Ramos (cell line): ENCODE data around the gene NEIL1.

Source experiments
- in situ Hi-C: fragments of 300-500 bp; cut with MboI; formaldehyde crosslinking; loops from one replicate; pipeline ENCODE4 v1.14.3; 2022; ENCODE audit warnings: low sequenced_read_pairs; ENCODE audit not compliant: unreplicated experiment

Gene NEIL1

GRCh38 chr15:75332093-75332492 is 14.7 kb upstream of the NEIL1 start:
- in situ Hi-C loops = loop anchor here (25.0 kb wide), 1 partner anchor 545 kb away; the partner anchor contains the start of gene CSK

DNA sequence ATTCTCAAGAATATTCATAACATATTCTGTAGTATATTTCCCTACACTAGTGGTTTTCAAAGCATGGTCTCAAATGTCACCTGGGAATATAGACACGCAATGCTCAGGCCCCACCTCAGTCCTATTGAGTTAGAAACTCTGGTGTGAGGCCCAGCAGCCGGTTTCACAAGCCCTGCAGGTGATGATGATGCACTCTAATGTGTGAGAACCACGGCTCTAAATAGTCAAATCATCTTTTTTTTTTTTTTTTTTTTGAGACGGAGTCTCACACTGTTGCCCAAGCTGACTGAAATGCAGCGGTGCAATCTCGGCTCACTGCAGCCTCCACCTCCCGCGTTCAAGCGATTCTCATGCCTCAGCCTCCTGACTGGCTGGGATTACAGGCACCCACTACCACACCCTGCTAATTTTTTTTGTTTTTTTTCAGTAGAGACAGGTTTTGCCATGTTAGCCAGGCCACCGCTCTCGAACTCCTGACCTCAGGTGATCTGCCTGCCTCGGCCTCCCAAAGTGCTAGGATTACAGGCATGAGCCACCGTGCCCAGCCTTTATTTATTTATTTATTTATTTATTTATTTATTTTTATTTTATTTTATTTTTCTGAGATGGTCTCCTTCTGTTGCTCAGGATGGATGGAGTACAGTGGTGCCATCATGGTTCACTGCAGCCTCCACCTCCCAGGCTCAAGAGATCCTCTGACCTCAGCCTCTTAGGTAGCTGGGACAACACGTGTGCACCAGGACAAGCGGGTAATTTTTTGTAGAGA is 13.0 kb upstream of the NEIL1 start:
- in situ Hi-C loops = loop anchor here (25.0 kb wide), 1 partner anchor 547 kb away; the partner anchor contains the start of gene CSK

- in situ Hi-C loops = loop anchor here (25.0 kb wide), 1 partner anchor 548 kb away; the partner anchor contains the start of gene CSK
Observed at GRCh38 chr15:75335313-75335704, 11.5 kb upstream of the NEIL1 start.

GRCh38 chr15:75335705-75336355 is 11.0 kb upstream of the NEIL1 start, which contains the start of gene COMMD4:
TSS of gene COMMD4 (plus strand) at chr15:75336063. CDS start at chr15:75336090, 27 bp downstream.
- in situ Hi-C loops = loop anchor here (25.0 kb wide), 1 partner anchor 549 kb away; the partner anchor contains the start of gene CSK

- in situ Hi-C loops = loop anchor here (25.0 kb wide), 1 partner anchor 551 kb away; the partner anchor contains the start of gene CSK
Observed at GRCh38 chr15:75338661-75339240, 8.1 kb upstream of the NEIL1 start.

DNA sequence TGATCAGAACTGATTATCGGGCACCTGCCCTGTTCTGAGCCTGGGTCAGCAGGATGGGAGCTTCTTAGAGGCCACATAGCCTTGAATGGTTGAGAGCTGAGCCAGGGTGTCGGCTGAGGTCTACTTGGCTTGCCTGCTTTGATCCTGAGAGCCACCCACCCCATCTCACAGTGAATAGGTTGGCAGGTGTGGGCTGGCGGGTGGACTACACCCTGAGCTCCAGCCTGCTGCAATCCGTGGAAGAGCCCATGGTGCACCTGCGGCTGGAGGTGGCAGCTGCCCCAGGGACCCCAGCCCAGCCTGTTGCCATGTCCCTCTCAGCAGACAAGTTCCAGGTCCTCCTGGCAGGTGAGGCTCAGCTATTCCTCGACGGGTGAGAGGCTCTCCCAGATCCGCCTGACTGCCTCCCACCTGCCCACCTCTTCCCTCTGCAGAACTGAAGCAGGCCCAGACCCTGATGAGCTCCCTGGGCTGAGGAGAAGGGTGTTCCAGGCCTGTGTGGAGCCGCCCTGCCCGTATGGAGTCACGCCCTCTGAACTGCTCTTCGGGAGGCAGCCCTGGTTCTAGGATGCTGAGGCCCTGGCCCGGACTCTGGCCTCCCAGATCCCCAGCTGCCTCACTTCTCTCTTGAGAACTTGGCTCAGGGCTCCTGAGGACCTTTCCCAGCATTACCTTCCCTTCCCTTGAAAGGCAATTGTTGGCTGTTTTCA is 7.2 kb upstream of the NEIL1 start:
- in situ Hi-C loops = loop anchor here (25.0 kb wide), 1 partner anchor 552 kb away; the partner anchor contains the start of gene CSK

DNA sequence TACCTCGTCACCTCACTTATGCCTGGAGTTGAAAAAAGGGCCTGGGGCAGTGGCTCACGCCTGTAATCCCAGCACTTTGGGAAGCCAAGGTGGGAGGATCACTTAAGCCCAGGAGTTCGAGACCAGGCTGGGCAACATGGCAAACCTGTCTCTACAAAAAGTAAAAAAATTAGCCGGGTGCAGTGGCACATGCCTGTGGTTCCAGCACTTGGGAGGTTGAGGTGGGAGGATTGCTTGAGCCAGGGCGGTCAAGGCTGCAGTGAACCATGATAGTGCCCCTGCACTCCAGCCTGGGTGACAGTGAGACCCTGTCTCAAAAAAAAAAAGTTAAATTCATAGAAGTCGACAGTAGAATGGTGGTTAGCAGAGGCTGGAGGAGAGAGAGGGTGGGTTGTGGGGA is 4.6 kb upstream of the NEIL1 start:
- in situ Hi-C loops = loop anchor here (25.0 kb wide), 1 partner anchor 555 kb away; the partner anchor contains the start of gene CSK

DNA sequence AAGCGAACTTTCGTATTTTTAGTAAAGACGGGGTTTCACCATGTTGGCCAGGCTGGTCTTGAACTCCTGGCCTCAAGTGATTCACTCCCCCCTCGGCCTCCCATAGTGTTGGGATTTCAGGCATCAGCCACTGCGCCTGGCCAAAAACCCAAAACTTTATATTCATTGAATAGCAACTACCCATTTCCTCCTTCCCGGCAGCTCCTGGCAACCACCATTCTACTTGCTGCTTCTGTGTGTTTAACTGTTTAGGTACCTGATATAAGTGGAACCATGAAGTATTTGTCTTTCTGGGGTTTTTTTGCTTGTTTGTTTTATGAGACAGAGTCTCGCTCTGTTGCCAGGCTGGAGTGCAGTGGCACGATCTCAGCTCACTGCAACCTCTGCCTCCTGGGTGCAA is 2.9 kb upstream of the NEIL1 start:
- in situ Hi-C loops = loop anchor here (25.0 kb wide), 1 partner anchor 557 kb away; the partner anchor contains the start of gene CSK

GRCh38 chr15:75347222-75348033 is 589 bp downstream of the NEIL1 start:
- in situ Hi-C loops = loop anchor here (25.0 kb wide), 1 partner anchor 560 kb away; the partner anchor contains the start of gene CSK

DNA sequence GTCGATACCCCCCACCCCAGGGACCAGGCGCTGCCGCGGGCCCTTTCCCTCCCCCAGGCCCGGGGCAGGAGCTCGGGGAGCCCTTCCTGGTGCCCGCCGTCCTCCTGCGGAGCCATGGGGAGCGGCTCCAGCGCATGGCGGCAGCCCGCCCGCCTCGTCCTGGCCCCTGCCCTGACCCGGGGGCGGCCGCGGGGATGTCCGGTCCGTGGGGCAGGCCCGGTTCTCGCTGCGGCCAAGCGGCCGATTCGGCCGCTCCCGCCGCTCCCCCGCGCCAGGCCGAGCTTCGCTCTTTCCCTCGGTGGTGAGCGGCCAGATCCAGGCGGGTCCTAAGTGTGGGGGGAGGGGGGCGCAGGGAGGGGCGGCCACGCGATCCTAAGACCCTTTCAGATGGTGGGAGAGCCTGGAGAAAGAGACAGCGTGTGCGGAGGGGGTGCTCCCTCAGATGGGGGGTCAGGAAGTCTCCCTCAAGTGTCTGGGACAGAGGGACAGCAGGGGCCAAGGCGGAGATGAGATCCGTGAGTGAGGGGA is 1.3 kb downstream of the NEIL1 start:
- in situ Hi-C loops = loop anchor here (25.0 kb wide), 1 partner anchor 561 kb away; the partner anchor contains the start of gene CSK

- in situ Hi-C loops = loop anchor here (25.0 kb wide), 1 partner anchor 561 kb away; the partner anchor contains the start of gene CSK
Observed at GRCh38 chr15:75348562-75349350, 1.9 kb downstream of the NEIL1 start.

GRCh38 chr15:75349351-75349669 is 2.5 kb downstream of the NEIL1 start:
- in situ Hi-C loops = loop anchor here (25.0 kb wide), 1 partner anchor 562 kb away; the partner anchor contains the start of gene CSK

GRCh38 chr15:75349851-75350588 is 3.2 kb downstream of the NEIL1 start:
- in situ Hi-C loops = loop anchor here (25.0 kb wide), 2 partner anchors 287 to 563 kb away; partner anchors contain the start of genes CSK, IMP3, SNUPN and SNX33

DNA sequence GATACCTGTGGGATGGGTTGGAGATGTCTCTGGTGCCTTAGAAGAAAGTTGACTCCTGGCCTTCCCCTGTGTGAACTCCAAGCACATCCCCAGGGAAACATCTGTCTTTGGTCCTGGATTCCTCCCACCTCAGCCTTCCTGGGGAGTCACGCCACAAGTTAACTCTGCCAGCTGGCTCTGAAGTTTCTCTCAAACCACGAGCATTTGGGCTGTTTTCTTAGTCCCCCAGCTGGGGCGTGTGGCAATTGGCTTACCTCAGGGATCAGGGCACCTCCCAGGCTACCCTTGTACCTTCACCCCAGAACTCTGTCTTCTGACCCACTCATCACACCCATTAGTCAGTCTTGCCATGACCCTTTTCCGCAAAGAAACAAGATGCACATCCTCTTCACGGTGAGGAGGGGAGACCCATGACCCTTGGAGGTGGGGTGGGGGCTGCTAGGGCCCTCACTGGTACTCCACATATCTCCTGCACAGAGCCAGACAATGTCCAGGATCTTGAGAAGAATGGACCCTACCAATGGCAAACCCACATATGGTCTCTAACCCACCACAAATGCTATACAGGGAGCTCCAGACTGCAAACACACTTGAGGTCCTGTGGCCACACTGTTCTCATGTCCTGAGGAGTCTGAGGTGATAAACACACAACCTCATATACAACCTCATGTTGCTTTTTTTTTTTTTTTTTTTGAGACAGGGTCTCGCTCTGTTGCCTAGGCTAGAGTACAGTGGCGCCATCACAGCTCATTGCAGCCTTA is 3.9 kb downstream of the NEIL1 start:
- in situ Hi-C loops = loop anchor here (25.0 kb wide), 1 partner anchor 287 kb away; the partner anchor contains the start of genes IMP3, SNUPN and SNX33

DNA sequence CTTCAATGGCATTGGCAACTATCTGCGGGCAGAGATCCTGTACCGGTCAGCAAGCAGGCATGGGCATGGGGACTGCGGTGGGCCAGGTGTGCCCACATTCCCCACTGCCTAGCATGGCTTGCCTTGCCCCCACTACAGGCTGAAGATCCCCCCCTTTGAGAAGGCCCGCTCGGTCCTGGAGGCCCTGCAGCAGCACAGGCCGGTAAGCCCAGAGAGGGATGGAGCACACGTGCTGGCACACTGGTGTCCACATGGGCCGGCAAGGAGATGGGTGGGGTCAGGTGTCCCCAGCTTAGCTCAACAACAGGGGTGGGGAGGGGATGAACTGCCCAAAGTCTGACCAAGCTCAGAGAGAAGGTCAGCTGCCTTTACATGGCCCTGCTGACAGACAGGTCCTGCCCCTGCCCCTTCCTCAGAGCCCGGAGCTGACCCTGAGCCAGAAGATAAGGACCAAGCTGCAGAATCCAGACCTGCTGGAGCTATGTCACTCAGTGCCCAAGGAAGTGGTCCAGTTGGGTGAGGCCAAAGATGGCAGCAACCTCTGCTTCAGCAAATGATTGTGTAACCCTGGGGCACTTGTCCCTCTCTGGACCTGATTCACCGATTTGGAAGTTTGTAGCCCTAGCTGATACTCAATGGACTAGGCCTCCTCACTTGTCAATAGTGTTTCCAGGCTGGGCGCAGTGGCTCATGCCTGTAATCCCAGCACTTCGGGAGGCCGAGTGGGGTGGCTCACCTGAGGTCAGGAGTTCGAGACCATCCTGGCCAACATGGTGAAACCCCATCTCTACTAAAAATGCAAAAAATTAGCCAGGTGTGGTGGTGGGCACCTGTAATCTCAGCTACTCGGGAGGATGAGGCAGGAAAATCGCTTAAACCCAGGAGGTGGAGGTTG is 5.6 kb downstream of the NEIL1 start:
- in situ Hi-C loops = loop anchor here (25.0 kb wide), 1 partner anchor 285 kb away; the partner anchor contains the start of genes IMP3, SNUPN and SNX33
